BE2C (cell line): Measurements from ENCODE around the gene CPNE4.
"Not testable (repeated sequence)": the region's sequence is repeated elsewhere in the genome, so short reads cannot be mapped to it uniquely, and the experiment has no call there.

Source experiments
- DNase-seq: peaks from one replicate; pipeline ENCODE4 v3.0.0-alpha.2; 2020
- H3K27me3 ChIP-seq: fragments of 250-450 bp; sonication (Bioruptor Pico); 2 replicates; pipeline ENCODE4 v1.5.1; 2020; ENCODE audit warnings: mild to moderate bottlenecking
- H3K36me3 ChIP-seq: fragments of 250-450 bp; sonication (Bioruptor Pico); 2 replicates; pipeline ENCODE4 v1.5.1; 2020; ENCODE audit warnings: mild to moderate bottlenecking
- H3K4me1 ChIP-seq: fragments of 250-450 bp; sonication (Bioruptor Pico); 2 replicates; pipeline ENCODE4 v1.5.1; 2020
- H3K4me3 ChIP-seq: 2 replicates; pipeline ENCODE4 v1.5.1; 2011; ENCODE audit warnings: low read depth, low read length
- H3K9me3 ChIP-seq: fragments of 250-450 bp; sonication (Bioruptor Pico); 2 replicates; pipeline ENCODE4 v1.5.1; 2020
- CTCF ChIP-seq: IDR thresholded peaks from 2 replicates; pipeline ENCODE4 v1.5.1; 2012; ENCODE audit warnings: mild to moderate bottlenecking, low read depth, low read length

CPNE4 gene

GRCh38 chr3:132071043-132071442, 36.2 kb upstream of the CPNE4 start:
- DNase-seq, result peak; percentile 30
- TF ChIP-seq CTCF, result no peak
- peaks cover 15% of the 10 kb centered on the region for H3K27me3 ChIP-seq
- H3K9me3 ChIP-seq, result no peaks in the 10 kb centered on the region
- no peaks in the 10 kb centered on the region for H3K36me3 ChIP-seq
- H3K4me3 ChIP-seq, result no peak overlapping the region
- H3K4me1 ChIP-seq, result no peaks in the 10 kb centered on the region

- DNase-seq, result no peak
- H3K4me1 ChIP-seq, result no peaks in the 10 kb centered on the region; the same call in 1 of the 2 replicates
- peaks cover 37% of the 10 kb centered on the region for H3K27me3 ChIP-seq
- no peaks in the 10 kb centered on the region; the same call in 1 of the 2 replicates for H3K9me3 ChIP-seq
- TF ChIP-seq CTCF, result no peak
- no peak overlapping the region for H3K4me3 ChIP-seq
- H3K36me3 ChIP-seq, result no peaks in the 10 kb centered on the region
These were observed 29.3 kb upstream of the CPNE4 start for GRCh38 chr3:132064114-132064513.

- Histone ChIP-seq H3K4me3 (no peak overlapping the region), H3K27me3 (peaks cover 32% of the 10 kb centered on the region), H3K36me3 (no peaks in the 10 kb centered on the region), H3K9me3 (no peaks in the 10 kb centered on the region; the same call in 1 of the 2 replicates), H3K4me1 (no peaks in the 10 kb centered on the region; the same call in 1 of the 2 replicates)
- no peak for DNase-seq
- TF ChIP-seq CTCF, result no peak
These were observed 27.7 kb upstream of the CPNE4 start for GRCh38 chr3:132062535-132062934.

- no peak for TF ChIP-seq CTCF
- Histone ChIP-seq H3K4me1 (no peaks in the 10 kb centered on the region), H3K27me3 (peaks cover 22% of the 10 kb centered on the region), H3K9me3 (no peaks in the 10 kb centered on the region; the same call in none of the 2 replicates), H3K4me3 (no peak overlapping the region), H3K36me3 (no peaks in the 10 kb centered on the region)
- no peak for DNase-seq
These were observed 21.1 kb upstream of the CPNE4 start for GRCh38 chr3:132055872-132056271.

- H3K4me1 ChIP-seq, result no peaks in the 10 kb centered on the region
- no peak for TF ChIP-seq CTCF
- no peak overlapping the region for H3K4me3 ChIP-seq
- no peak for DNase-seq
- H3K36me3 ChIP-seq, result no peaks in the 10 kb centered on the region
- no peaks in the 10 kb centered on the region for H3K9me3 ChIP-seq
- no peaks in the 10 kb centered on the region for H3K27me3 ChIP-seq
These were observed 12.4 kb upstream of the CPNE4 start for GRCh38 chr3:132047209-132047608.

GRCh38 chr3:132044874-132045273, 10.1 kb upstream of the CPNE4 start:
- not testable (repeated sequence) for DNase-seq, H3K27me3 ChIP-seq, H3K9me3 ChIP-seq, H3K4me3 ChIP-seq, H3K36me3 ChIP-seq, H3K4me1 ChIP-seq

- Histone ChIP-seq H3K36me3 (no peaks in the 10 kb centered on the region), H3K4me1 (no peaks in the 10 kb centered on the region), H3K27me3 (no peaks in the 10 kb centered on the region), H3K9me3 (no peaks in the 10 kb centered on the region), H3K4me3 (no peak overlapping the region)
- TF ChIP-seq CTCF, result no peak
- no peak for DNase-seq
These were observed 7.9 kb upstream of the CPNE4 start for GRCh38 chr3:132042681-132043080.
